Suppressor macrophage (primary cell): ENCODE data around the gene COTL1.
A peak's percentile ranks its signal among the peaks of the same experiment; 100 is the strongest.

Source experiments
- DNase-seq, 4 experiments: peaks; one replicate each; pipeline ENCODE4 v3.0.0-alpha.2; 2020 to 2022

COTL1 gene

DNA sequence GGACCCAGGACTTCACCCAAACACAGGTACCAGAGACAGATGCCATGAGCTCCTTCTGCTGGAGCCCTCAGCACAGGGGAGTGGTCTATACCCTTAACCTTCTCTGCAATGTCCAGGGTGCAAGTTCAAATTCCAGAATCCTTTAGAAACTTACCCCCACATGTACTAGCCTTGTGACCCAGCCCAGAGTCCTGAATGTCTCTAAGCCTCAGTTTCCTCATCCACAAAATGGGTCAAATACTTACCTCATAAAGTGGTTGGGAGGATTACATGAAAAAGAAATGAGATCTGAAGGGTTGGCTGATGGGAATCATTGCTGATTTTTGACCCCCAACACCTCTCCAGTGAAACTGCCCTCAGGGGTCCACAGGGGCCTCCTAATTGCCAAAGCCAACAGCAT lies 21.7 kb downstream of the COTL1 start:
- no peak for DNase-seq

DNA sequence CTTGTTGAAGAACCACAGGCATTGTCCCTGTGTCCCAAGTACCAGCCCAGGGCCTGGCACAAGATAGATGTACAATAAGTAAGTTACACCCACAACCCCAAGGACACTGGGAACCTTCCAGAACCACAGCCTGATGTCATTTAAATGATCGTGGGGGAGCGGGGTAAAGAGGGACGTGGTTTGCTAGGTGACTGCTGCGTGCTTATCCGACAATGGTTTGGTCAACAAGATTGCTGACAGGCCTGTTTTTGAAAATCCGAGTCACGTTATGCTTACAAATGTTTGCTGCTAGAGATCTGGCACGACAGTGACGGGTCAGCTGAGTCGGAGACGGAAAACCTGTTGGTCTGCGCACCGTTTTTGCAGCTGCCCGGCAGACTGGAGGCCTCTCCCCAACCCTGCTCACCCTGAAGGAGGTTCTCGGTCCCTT lies 22.8 kb downstream of the COTL1 start:
- peak; percentile 65 to 82 (median 76) for DNase-seq

DNA sequence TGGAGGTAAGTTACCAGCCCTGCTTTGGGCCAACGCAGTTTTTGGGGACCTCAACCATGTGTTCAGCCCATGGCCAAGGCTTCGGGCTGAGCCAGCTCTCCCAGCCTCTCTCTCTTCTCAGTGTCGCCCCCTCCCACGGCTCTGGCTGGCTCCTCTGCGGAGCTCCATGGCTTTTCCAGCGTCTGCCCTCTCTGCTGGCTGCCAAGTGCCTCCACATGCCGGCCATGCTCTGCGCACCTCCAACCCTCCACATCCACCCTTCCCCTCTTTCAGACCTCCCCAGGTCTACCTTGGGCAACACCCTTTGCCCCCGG lies 23.2 kb downstream of the COTL1 start:
- DNase-seq: no peak

DNA sequence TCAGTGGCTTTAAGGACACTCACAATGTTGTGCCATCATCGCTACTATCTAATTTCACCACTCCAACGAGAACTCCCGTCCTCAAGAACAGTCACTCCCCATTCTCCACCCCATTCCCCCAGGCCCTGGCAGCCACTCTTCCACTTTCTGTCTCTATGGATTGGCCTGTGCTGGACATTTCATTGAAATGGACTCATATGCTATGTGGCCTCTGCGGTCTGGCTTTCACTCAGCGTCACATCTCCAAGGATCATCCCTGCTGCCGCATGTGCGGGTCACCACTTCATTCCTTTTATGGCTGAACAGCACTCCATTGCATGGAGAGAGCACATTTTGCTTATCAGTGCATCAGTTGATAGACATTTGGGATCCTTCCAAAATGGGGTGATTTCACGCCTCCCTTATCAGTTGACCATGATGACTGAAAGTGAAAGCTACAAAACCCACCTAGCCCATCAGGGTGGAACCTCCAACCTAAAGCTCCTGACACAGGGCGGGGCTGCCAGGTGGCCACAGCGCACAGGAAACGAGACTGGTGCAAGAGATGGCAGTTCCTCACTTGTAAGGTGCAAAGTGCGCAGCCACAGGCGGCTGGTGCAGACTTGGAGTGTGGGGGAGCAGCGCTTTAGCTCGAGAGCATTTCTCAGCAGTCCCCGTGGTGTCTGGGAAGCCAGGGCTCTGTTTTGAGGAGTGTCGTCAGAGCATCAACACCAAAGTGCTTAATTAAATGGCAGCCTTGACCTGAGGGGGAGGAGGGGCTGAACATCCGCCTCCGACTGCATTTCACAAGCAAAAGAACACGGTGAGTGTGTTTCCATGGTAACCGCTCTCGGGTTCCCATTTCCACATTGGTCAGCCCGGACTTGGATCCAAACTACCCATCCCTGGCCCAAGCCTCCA lies 23.8 kb downstream of the COTL1 start:
- peak in 3 of 4 experiments; percentile 67 to 77 (median 76) for DNase-seq

DNA sequence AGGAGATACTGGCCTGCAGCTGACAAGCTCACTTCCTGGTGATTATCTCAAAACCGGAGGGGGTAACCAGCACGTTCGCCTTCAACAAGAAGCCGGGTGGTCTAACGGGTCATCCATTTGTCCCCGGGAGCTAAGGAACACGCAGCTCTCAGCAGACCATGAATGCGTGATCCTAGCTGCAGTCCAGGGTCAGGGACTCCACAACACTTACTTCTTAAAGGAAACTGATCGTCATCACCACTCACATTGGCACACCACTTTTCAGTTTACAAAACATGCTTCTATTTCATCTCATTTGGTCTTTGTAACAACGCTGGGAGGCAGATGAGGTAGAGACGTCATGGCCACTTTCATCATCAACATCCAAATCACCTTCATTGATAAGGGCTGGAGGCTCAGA lies 25.2 kb downstream of the COTL1 start:
- no peak for DNase-seq

DNA sequence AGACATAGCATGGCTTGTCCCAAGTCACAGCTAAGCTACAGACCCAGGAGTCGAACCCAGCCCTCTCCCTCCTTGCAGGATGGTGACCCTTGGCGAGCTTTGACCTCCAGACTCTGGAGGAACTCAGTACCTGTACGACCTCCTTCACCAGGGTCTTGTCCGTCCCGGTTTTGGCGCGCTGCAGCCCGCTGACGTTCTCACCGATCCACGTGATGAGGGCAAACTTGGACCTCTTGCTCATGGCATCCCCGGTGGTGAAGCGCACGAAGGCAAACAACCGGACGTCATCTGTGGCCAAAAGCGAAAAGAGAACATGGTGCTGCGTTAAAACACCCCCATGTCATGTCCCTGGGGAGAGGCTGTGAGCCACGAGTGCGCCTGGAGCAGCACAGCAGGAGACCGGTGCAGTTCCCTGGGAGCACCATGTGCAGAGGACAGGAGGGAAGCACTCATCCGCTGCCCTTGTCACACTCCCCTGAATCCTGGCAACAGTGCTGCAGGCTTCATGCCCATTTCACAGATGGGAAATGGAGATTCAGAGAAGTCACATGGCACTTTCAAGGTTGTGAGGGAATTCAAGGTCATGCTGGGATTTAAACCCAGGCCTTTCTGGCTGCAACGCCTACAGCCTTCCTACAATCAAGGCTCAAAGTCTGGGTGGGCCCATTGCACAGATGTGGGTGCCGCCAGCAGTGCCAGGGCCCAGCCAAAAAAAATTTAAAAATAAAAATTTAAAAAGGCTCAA lies 27.7 kb downstream of the COTL1 start:
- no peak for DNase-seq

DNA sequence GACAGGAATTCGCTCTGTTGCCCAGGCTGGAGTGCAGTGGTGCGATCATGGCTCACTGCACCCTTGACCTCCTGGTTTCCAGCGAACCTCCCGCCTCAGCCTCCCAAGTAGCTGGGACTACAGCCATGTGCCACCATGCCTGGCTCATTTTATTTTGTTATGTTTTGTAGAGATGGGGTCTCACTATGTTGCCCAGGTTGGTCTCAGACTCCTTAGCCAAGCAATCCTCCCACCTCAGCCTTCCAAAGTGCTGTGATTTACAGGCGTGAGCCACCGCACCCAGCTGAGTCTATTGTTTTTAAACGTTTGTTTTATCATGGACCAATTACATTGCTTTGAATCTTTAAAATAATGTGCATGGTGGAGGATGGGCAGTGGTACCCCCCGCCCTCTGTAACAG lies 28.9 kb downstream of the COTL1 start:
- DNase-seq: no peak

DNA sequence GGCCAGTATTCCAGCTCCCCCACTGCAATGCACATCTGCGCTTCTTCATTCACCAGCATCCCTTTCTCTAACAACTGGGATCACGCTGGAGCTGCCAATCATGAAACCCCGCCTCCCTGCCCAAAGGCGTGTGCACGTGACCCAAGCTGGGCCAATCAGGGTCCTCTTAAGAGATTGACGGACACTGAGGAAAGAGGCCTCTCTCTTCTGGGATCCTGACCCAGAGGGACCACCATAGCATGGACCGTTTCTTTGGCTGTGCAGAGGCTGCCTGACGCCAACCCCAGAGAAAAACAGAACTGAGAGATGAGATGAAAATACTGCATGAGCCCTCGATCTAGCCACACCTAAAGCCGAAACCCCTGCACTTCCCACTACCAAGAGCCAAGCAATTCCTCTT lies 32.0 kb downstream of the COTL1 start:
- DNase-seq: peak; percentile 34 to 59 (median 48)

DNA sequence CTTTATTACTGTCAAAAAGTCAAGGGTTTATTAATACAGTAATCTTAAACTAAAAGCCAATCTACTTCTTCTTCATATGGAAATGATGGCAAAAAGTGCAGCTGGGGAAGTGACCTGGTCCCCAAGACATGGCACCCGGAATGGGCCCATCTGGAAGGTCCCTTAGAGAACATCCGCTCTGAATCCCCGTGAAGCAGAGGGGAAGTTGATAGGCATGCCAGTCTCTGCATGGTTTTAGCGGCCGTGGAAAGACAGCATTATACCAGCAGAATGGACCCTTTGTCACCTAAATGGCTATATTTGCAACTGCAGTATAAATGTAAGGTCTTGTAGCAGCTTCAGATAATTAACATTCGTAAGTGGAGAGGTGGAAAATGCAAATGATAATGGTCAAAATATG lies 32.4 kb downstream of the COTL1 start:
- DNase-seq: peak; percentile 45 to 71 (median 64)

DNA sequence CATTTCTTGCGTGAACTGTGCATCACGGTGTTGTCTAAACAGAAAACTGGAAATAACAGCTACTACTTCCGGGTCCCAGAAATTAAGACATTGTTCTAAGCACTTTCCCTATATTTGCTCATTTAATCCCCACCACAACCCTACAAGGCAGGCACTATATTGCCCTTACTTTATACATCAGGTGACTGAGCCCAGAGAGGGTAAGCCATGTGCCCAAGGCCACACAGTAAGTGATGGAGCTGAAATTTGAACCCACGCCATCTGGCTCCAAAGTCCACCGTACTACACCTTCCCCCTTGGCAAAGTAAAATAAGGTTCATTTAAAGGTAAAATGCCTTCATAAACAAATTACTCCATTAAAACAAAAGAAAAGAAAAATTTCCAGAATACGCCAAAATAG lies 33.2 kb downstream of the COTL1 start:
- DNase-seq: no peak

DNA sequence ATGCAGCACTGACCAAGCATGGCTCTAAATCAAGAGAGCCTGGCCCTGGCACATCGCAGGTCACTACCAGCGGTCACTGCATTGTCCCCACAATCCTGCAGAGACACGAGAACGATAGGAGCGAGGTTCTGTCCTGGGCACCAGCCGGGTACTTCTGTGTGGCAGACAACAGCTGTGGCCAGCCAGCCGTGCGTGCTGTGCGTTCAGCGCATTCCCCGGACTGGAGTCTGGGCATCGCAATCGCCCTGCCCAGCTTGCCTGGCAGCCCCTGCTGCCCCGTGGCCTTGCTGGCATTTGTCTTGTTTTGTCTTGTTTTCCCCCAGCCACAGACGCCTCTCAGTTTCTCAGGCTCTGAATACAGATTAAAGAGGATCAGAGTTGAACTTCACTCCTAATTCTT lies 33.9 kb downstream of the COTL1 start:
- no peak for DNase-seq

DNA sequence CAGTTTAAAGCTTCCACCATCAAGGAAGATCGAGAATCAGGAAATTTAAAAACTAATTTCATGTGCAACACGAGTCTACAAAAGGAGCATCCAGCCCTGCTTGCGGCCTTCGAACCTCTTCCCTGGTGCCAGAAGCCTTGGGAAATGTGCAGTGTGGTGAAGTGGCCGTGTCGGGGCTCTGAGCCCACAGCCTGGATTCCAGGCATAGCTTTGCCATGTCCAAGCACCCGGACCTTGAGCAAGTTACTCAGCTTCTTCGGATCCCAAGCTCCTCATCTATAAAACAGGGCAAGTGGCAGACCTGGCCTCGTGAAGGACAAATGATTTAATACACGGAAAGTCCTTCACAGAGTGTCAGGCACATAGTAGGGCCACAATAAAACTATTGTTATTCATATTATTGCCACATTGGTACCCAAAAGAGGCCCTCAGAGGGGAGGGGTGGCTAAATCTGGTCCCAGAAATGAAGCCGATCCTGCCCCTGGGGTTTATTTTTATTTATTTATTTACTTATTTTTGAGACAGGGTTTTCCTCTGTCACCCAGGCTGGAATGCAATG lies 34.8 kb downstream of the COTL1 start:
- no peak for DNase-seq

DNA sequence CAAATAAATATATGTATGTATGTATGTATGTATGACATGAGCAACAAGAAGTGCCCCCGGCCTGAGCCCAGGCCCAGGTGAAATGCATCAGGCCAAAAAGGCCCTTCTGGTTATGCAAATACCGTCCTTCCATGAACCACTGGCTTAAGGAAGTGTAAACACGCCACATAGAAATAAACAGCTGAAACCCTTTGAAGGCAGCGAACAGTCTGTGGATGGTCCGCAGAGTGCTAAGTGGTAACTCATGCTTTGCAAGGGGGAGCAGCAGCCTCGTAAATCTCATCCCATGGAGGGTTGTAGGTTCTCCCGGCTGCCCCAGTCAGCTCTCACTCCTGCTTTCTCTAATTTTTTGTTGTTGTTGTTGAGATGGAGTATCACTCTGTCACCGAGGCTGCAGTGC lies 36.7 kb downstream of the COTL1 start:
- DNase-seq: no peak

DNA sequence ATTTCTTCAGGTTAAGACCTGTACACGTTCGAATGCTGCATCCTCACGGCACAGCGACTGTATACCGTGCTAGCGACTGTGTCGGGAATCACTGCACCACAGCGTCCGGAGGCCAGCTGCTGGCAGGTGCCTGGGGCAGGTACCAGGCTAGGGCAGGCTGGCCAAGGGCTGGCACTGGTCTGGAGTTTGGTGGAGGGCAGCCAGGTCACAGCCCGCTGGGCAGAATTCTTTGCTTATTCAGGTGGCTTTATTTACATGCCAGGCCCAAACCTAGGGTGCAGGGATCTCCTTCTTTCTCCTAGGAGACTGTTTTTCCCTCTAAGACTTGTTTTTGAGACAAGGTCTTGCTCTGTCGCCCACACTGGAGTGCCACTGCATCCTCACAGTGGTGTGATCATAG lies 37.9 kb downstream of the COTL1 start:
- no peak for DNase-seq

DNA sequence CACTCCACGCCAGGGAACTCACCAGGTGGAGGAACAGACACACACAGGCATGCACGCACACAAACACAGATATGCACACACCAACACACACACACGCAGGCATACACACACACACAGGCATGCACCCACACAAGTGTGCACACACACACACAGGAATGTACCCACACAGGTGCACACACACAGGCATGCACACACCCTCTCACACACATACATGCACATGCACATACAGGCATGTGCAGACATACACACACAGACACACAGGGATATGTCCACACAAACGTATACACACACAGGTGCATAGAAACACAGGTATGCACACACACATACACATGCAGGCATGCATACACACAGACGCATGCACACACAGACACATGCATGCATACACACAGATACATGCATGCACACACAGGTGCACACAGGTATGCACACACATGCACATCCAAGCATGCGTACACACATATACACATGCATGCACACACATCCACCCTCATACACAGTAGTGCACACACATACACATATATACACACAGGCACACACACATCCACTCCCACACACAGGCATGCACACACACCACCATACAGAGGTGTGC lies 39.2 kb downstream of the COTL1 start:
- DNase-seq: no peak

DNA sequence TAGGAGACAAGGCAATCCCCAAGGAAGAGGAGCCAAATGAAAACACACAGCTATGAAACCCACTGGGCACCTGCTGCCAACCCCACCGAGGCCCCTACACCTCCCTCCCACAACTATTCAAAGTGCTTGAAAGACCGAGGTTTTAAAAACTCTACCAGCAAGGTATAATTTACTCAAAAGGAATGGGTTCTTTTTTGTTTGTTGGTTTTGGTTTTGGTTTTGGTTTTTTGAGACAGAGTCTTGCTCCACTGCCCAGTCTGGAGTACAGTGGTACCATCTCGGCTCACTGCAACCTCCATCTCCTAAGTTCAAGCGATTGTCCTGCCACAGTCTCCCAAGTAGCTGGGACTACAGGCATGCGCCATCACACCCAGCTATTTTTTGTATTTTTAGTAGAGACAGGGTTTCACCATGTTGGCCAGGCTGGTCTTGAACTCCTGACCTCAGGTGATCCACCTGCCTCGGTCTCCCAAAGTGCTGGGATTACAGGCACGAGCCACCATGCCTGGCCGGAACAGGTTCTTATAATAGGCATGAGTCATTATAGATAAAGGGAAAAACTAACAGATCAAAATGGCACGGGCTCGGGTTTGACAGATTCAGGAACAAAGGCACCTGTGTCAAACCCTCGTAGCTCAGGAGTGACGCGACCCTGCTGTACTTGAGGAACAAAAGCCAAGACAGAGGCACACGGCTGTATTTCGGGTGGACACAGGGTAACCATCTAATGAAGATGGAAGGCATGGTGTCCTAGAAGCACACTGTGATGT lies 40.7 kb downstream of the COTL1 start:
- no peak for DNase-seq

DNA sequence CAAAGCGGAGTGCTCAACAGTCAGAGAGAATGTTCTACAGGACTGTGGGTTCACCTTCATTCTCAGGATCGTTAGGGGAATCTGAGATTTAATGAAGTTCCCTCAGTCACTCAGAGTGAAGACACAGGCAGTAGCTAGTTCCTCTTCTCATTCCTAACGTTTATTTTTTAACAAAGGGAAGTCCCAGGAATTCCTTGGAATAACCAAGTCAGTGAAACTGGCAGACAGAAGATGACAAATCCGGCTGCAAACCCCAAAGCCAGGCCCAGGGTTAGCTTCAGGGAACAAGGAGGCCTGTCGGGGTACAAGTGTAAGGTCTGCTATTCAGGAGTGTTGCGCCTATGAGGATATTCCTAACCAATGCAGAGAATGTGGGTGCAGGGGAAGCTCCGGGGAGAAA lies 42.0 kb downstream of the COTL1 start:
- DNase-seq: peak in 3 of 4 experiments; percentile 30 to 56 (median 54)

DNA sequence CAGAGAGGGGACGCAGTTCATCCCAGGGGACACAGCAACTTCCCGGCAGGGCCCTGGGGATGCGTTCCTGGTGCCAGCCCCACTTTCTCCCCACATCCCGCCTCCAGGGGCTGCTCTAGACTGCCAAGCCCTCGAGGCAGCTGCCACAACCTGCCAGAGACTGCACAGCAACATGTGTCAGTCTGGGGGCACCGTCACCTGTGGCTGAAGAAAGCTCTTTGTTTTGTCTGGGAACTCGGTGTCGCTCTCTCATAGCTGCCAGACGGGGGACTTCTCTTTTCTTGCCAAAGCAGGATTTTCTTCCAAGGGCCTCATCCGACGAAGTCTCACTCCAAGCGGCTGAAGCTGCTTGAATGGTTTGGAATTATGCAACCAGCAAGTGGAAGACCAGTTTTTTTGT lies 43.7 kb downstream of the COTL1 start:
- no peak for DNase-seq

DNA sequence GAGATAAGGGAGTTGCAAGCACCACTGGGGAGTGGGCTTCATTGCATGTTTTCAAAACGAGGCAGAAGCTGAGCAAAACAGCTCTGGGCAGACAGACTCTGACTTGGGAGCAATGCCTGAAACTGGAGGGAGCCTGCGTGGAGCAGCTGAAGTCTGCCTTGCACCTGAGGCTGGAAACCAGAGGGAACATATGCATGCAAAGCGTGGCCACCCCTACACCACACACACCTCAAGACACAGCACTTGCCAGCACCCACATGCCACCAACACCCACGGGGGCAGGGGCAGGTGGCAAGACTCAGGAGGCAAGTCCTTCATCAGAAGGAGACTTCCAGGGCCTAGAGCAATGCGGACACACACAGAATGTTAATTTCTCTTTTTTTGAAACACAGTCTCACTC lies 45.8 kb downstream of the COTL1 start:
- DNase-seq: no peak

DNA sequence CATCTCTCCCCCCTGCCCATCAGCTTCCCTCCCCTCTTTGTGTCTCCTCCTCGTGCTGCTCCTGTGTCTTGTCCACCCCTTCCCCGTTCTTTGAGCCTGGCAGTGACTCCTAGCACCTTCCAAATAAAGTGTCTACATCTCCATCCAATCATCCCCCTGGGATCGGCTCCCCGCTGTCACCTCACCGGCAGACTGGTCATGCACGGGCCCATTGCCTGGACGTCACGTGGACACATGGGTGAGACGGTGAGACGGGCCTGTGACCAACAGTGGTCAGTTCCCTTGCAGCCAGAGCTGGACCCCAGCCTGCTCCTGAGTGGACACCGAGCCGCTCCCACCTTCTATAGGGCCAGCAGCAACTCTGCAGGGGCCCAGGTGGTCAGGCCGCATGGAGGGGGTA lies 46.4 kb downstream of the COTL1 start:
- no peak for DNase-seq

DNA sequence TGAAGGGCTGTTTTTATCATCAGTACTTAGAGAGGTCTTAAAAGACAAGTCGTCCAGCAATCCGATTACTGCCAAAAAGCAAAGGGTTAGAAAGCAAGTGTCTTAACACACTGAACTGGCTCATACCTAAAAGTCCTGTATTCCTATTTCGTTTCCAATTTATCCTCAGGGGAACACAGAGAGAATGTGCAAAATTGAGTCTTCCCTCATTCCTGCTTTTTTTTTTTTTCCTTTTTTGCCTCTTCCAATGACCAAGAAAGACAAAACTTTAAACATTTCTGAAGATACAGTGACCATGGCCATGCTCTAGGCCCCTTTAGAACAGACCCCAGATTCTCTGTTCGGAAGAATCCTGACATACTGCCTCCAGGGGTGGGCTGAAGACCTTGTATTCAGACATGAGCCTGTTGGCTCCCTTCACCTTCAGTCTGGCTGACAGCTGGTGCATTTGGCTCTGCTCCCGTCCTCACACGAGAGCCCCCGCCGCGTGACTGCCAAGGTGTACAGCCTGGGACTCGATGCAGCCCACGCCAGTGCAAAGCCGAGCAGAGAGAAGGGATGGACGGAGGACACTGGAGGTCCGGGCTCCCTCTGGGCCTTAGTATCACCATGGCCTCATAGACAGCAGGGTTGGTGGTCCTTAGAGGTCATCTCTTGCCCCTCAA lies 47.0 kb downstream of the COTL1 start:
- DNase-seq: no peak

DNA sequence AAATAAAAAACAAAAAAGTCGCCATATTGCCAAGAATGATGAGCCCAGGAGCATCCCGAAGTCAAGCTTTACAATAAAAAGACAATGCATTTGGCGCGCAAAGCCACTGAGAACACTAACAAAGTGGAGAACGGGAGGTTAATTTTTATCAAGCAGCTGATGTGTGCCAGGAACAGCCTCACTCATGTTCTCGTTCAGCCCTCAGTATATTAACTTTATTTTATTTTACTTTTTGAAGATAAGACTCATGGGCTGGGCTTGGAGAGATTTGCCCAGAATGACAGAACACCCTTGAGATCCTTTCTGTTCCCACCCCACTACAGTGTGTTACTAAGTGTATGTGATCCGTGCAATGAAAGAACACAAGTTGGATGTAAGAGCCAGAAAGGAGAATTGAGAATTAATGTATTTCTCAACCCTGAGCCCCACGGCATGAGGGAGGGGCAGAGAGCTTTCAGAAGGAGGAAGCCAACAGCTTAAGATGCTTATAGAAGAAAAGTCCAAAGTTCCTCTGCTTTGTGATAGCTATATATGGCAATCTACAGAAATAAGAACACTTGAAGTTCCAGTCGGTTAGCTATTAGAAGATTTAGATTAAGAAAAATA lies 48.4 kb downstream of the COTL1 start:
- peak; percentile 82 to 93 (median 90) for DNase-seq
